IMR-90 (cell line): ENCODE data around the gene KLC1. TPM values are rescaled to one million over a fixed set of nuclear protein-coding genes. Genes with fewer than 3 reads are reported as not detected.

Experiments used
- ATAC-seq: fragments of 200-7000 bp; cut with Tn5 transposase; 2 replicates; pipeline ENCODE4 v1.9.1; 2020; ENCODE audit warnings: low read depth, mild to moderate bottlenecking, moderate library complexity
- BruUV-seq: library from RNA; stranded (reverse); fragments of 400-500 nt; replicated peaks from 2 replicates; lab custom pipeline; 2021; lab: Mats Ljungman, UMichigan
- CTCF ChIA-PET: fragments of 300-600 bp; formaldehyde crosslinking; extraction: SDS; loops from one replicate; lab custom pipeline; 2021; ENCODE audit warnings: antibody characterized with exemption; lab: Yijun Ruan, JAX
- POLR2A ChIA-PET: fragments of 300-600 bp; sonication (Branson Sonifier 250); formaldehyde crosslinking; loops from one replicate; lab custom pipeline; 2022; ENCODE audit warnings: antibody characterized with exemption; ENCODE audit not compliant: unreplicated experiment; lab: Charles Lee
- DNase-seq: peaks from one replicate; pipeline ENCODE4 v3.0.0; 2013
- H2AFZ ChIP-seq: replicated peaks from 2 replicates; pipeline ENCODE3; 2013; ENCODE audit warnings: low read length, mild to moderate bottlenecking; ENCODE audit not compliant: poor library complexity
- H2AK5ac ChIP-seq: 2 replicates; pipeline ENCODE4 v1.6.1; 2013; ENCODE audit warnings: low read depth, low read length, inconsistent platforms
- H2AK9ac ChIP-seq: replicated peaks from 2 replicates; pipeline ENCODE3; 2013; ENCODE audit warnings: mild to moderate bottlenecking, low read depth, low read length, moderate library complexity; ENCODE audit not compliant: poor library complexity
- H2BK120ac ChIP-seq: 2 replicates; pipeline ENCODE4 v1.6.1; 2013; ENCODE audit warnings: low read depth, low read length, inconsistent platforms
- H2BK15ac ChIP-seq: 3 replicates; pipeline ENCODE4 v1.6.1; 2013; ENCODE audit warnings: low read depth, low read length, inconsistent platforms
- H2BK20ac ChIP-seq: 2 replicates; pipeline ENCODE4 v1.6.1; 2013; ENCODE audit warnings: low read depth, mild to moderate bottlenecking, inconsistent platforms, low read length, moderate library complexity
- H2BK5ac ChIP-seq: 2 replicates; pipeline ENCODE4 v1.6.1; 2013; ENCODE audit warnings: mild to moderate bottlenecking, low read depth, low read length, inconsistent platforms; ENCODE audit not compliant: poor library complexity, severe bottlenecking
- H3K14ac ChIP-seq: replicated peaks from 2 replicates; pipeline ENCODE4 v1.6.1; 2013; ENCODE audit warnings: low read depth, low read length, inconsistent platforms
- H3K18ac ChIP-seq: 2 replicates; pipeline ENCODE4 v1.6.1; 2013; ENCODE audit warnings: low read depth, low read length, control low read depth
- H3K23ac ChIP-seq: 2 replicates; pipeline ENCODE4 v1.6.1; 2013; ENCODE audit warnings: low read depth, low read length, inconsistent platforms
- H3K27ac ChIP-seq: 2 replicates; pipeline ENCODE4 v1.5.1; 2013; ENCODE audit warnings: mild to moderate bottlenecking, control low read depth, low read length; ENCODE audit not compliant: insufficient read depth
- H3K27me3 ChIP-seq: 2 replicates; pipeline ENCODE4 v1.6.1; 2013; ENCODE audit warnings: low read length; ENCODE audit not compliant: control insufficient read depth, insufficient read depth
- H3K36me3 ChIP-seq: 2 replicates; pipeline ENCODE4 v1.6.1; 2013; ENCODE audit warnings: low read length, mixed read lengths; ENCODE audit not compliant: control insufficient read depth, insufficient read depth
- H3K4ac ChIP-seq: 2 replicates; pipeline ENCODE4 v1.6.1; 2013; ENCODE audit warnings: low read depth, low read length, inconsistent platforms
- H3K4me1 ChIP-seq: 2 replicates; pipeline ENCODE4 v1.6.1; 2013; ENCODE audit warnings: low read length, mixed read lengths; ENCODE audit not compliant: control insufficient read depth, insufficient read depth
- H3K4me2 ChIP-seq: 2 replicates; pipeline ENCODE4 v1.6.1; 2013; ENCODE audit warnings: low read depth, mild to moderate bottlenecking, control low read depth, low read length, moderate library complexity
- H3K4me3 ChIP-seq: 2 replicates; pipeline ENCODE4 v1.5.1; 2013; ENCODE audit warnings: low read depth, mild to moderate bottlenecking, control low read depth, low read length, moderate library complexity; ENCODE audit not compliant: insufficient read depth
- H3K56ac ChIP-seq: 2 replicates; pipeline ENCODE4 v1.6.1; 2013; ENCODE audit warnings: low read length, inconsistent platforms; ENCODE audit not compliant: insufficient read depth; ENCODE audit errors: extremely low read depth
- H3K79me1 ChIP-seq, 2 experiments: 2 replicates each; pipeline ENCODE4 v1.6.1; 2013; ENCODE audit warnings: low read length in 2 of 2, inconsistent platforms in 1 of 2, low read depth in 1 of 2
- H3K9ac ChIP-seq: 2 replicates; pipeline ENCODE4 v1.6.1; 2013; ENCODE audit warnings: low read depth, low read length, control low read depth
- H3K9me1 ChIP-seq: 2 replicates; pipeline ENCODE4 v1.6.1; 2013; ENCODE audit warnings: low read length, inconsistent platforms; ENCODE audit not compliant: insufficient read depth
- H3K9me3 ChIP-seq: 2 replicates; pipeline ENCODE4 v1.6.1; 2013; ENCODE audit warnings: low read length; ENCODE audit not compliant: control insufficient read depth, insufficient read depth
- H4K20me1 ChIP-seq: 2 replicates; pipeline ENCODE4 v1.6.1; 2013; ENCODE audit warnings: low read length, inconsistent platforms; ENCODE audit not compliant: insufficient read depth
- H4K5ac ChIP-seq: 2 replicates; pipeline ENCODE4 v1.6.1; 2013; ENCODE audit warnings: mild to moderate bottlenecking, low read depth, low read length, control low read depth
- H4K8ac ChIP-seq, 2 experiments: 2 replicates each; pipeline ENCODE4 v1.6.1; 2013; ENCODE audit warnings: low read depth in 2 of 2, low read length in 2 of 2, control low read depth in 1 of 2, inconsistent platforms in 1 of 2
- H4K91ac ChIP-seq: 2 replicates; pipeline ENCODE4 v1.6.1; 2013; ENCODE audit warnings: low read depth, low read length, inconsistent platforms; ENCODE audit not compliant: insufficient read depth
- BHLHE40 ChIP-seq: fragments of 150-350 bp; IDR thresholded peaks from 2 replicates; pipeline ENCODE4 v1.6.1; 2016; ENCODE audit warnings: mild to moderate bottlenecking, low read depth, low read length
- CEBPB ChIP-seq: IDR thresholded peaks from 2 replicates; pipeline ENCODE4 v1.6.1; 2012; ENCODE audit warnings: low read depth, low read length, improper control_type of control experiment
- CHD1 ChIP-seq: IDR thresholded peaks from 2 replicates; pipeline ENCODE4 v1.6.1; 2012; ENCODE audit warnings: low read depth, low read length, improper control_type of control experiment
- CTCF ChIP-seq: conservative IDR thresholded peaks from 2 replicates; pipeline ENCODE4 v1.5.1; 2012; ENCODE audit warnings: mild to moderate bottlenecking, low read depth, low read length, improper control_type of control experiment
- ELK1 ChIP-seq: fragments of 150-350 bp; IDR thresholded peaks from 2 replicates; pipeline ENCODE4 v1.6.1; 2016; ENCODE audit warnings: low read depth, mild to moderate bottlenecking, low read length, moderate library complexity, borderline replicate concordance
- FOS ChIP-seq: fragments of 150-350 bp; IDR thresholded peaks from 2 replicates; pipeline ENCODE4 v1.6.1; 2016; ENCODE audit warnings: low read depth, low read length
- MAFK ChIP-seq: IDR thresholded peaks from 2 replicates; pipeline ENCODE4 v1.6.1; 2012; ENCODE audit warnings: low read depth, low read length, improper control_type of control experiment
- MAZ ChIP-seq: IDR thresholded peaks from 2 replicates; pipeline ENCODE4 v1.6.1; 2012; ENCODE audit warnings: low read depth, mild to moderate bottlenecking, low read length, improper control_type of control experiment, moderate library complexity, borderline replicate concordance
- MXI1 ChIP-seq: IDR thresholded peaks from 2 replicates; pipeline ENCODE4 v1.6.1; 2012; ENCODE audit warnings: low read depth, mild to moderate bottlenecking, low read length, moderate library complexity, borderline replicate concordance
- NFE2L2 ChIP-seq: fragments of 150-350 bp; IDR thresholded peaks from 2 replicates; pipeline ENCODE4 v1.6.1; 2016; ENCODE audit warnings: low read depth, mild to moderate bottlenecking, low read length
- POLR2A ChIP-seq: IDR thresholded peaks from 2 replicates; pipeline ENCODE4 v1.6.1; 2012; ENCODE audit warnings: mild to moderate bottlenecking, low read depth, low read length
- RAD21 ChIP-seq: IDR thresholded peaks from 2 replicates; pipeline ENCODE4 v1.6.1; 2012; ENCODE audit warnings: low read length, improper control_type of control experiment
- RCOR1 ChIP-seq: IDR thresholded peaks from 2 replicates; pipeline ENCODE4 v1.6.1; 2012; ENCODE audit warnings: mild to moderate bottlenecking, low read length, improper control_type of control experiment; ENCODE audit not compliant: insufficient replicate concordance
- SMC3 ChIP-seq: fragments of 150-350 bp; IDR thresholded peaks from 2 replicates; pipeline ENCODE4 v1.6.1; 2016; ENCODE audit warnings: low read depth, mild to moderate bottlenecking, antibody characterized with exemption, low read length, moderate library complexity
- USF2 ChIP-seq: fragments of 150-350 bp; IDR thresholded peaks from 2 replicates; pipeline ENCODE4 v1.6.1; 2017; ENCODE audit warnings: mild to moderate bottlenecking, antibody characterized with exemption, low read length, low read depth
- WGBS, 2 experiments: methylation state at CpG; one replicate each; pipeline versions ENCODE4 v1.1.5 to v1.1.7; 2013; ENCODE audit warnings: missing lambda C conversion rate in 2 of 2; ENCODE audit not compliant: insufficient read length in 1 of 2; ENCODE audit errors: extremely low coverage in 2 of 2; 5-methylcytosine and 5-hydroxymethylcytosine counted together
- dilution Hi-C: fragments of 300-500 bp; cut with HindIII; formaldehyde crosslinking; loops from one replicate; pipeline ENCODE4 v1.14.3; 2018; ENCODE audit warnings: low sequenced_read_pairs; ENCODE audit not compliant: unreplicated experiment
- in situ Hi-C: fragments of 300-500 bp; cut with MboI; formaldehyde crosslinking; loops from 3 replicates; pipeline ENCODE4 v1.14.3; 2019; ENCODE audit warnings: low sequenced_read_pairs, inconsistent platforms, mixed read lengths
- intact Hi-C: fragments of 100-400 bp; cut with micrococcal nuclease; formaldehyde crosslinking; loops from 2 replicates; pipeline ENCODE4 v1.10.0; 2022
- polyA plus RNA-seq, 3 experiments: library from polyadenylated mRNA; depleted of rRNA; stranded (reverse); fragments of >200 nt; gene quantifications; 2 replicates each; pipeline ENCODE4 v1.2.3, GENCODE V29; 2012; ENCODE audit warnings: low replicate concordance in 1 of 3
- total RNA-seq: library from RNA; depleted of rRNA; stranded (reverse); fragments of >200 nt; gene quantifications from 2 replicates; pipeline ENCODE4 v1.2.3, GENCODE V29; 2012

Gene KLC1
- total and polyA plus RNA-seq, 2 of the 4 experiments (the other 2 are of a cell fraction) = 101 to 157 TPM

GRCh38 chr14:103738166-103738565 lies 109.2 kb downstream of the KLC1 start:
- Histone ChIP-seq H3K9me3 (no peaks in the 10 kb centered on the region), H2AK5ac (no peak overlapping the region), H3K18ac (no peak overlapping the region), H4K5ac (no peak overlapping the region), H2BK120ac (no peak overlapping the region), H3K27me3 (no peaks in the 10 kb centered on the region), H2BK5ac (no peak overlapping the region), H3K4ac (no peak overlapping the region), H3K14ac (no peak overlapping the region), H3K9me1 (peaks cover 7% of the 10 kb centered on the region; the same call in 1 of the 2 replicates), H3K23ac (no peak overlapping the region), H3K4me2 (no peak overlapping the region), H4K8ac (no peak overlapping the region), H3K4me3 (no peak overlapping the region), H3K79me1 (0 out of 4 replicates have a peak, but pooled peaks cover 0 to 2% of the 10 kb centered on the region in 2 experiments), H3K36me3 (peaks cover 13% of the 10 kb centered on the region), H2BK20ac (no peak overlapping the region), H3K27ac (no peak overlapping the region), H2AK9ac (no peak overlapping the region), H3K9ac (no peak overlapping the region), H3K56ac (no peak overlapping the region), H2AFZ (no peak overlapping the region), H2BK15ac (no peak overlapping the region), H3K4me1 (peaks cover 2% of the 10 kb centered on the region; the same call in 1 of the 2 replicates), H4K20me1 (no peaks in the 10 kb centered on the region), H4K91ac (no peak overlapping the region)
- CTCF ChIA-PET = no interaction called here
- BruUV-seq = no TSS peak
- POLR2A ChIA-PET = interaction anchor here (0.5 kb wide), 1 partner anchor 33 kb away, joined by 14 read pairs; no protein-coding TSS in a partner anchor
- in situ Hi-C loops = no loop called here
- no peak for DNase-seq
- dilution Hi-C loops = no loop called here
- intact Hi-C loops = no loop called here
- ATAC-seq = no peak
- WGBS, 2 experiments = 100% methylated on average over 2 of the region's 10 CpGs; no CpG with 5 or more reads in 1 of the 2 experiments
- TF ChIP-seq MAFK (no peak), MXI1 (no peak), MAZ (no peak), USF2 (no peak), RCOR1 (no peak), ELK1 (no peak), NFE2L2 (no peak), FOS (no peak), RAD21 (no peak), CTCF (no peak), BHLHE40 (no peak), POLR2A (no peak), CEBPB (no peak), CHD1 (no peak), SMC3 (no peak)
